Panc1 (cell line): ENCODE data around the gene FBLN2. TPM values are rescaled to one million over a fixed set of nuclear protein-coding genes. Genes with fewer than 3 reads are reported as not detected.

Experiments used
- ATAC-seq: fragments of 200-7000 bp; cut with Tn5 transposase; 2 replicates; pipeline ENCODE4 v1.9.1; 2020; ENCODE audit warnings: mild to moderate bottlenecking, moderate library complexity
- BruUV-seq: library from RNA; stranded (reverse); fragments of 400-500 nt; replicated peaks from 2 replicates; lab custom pipeline; 2021; lab: Mats Ljungman, UMichigan
- CTCF ChIA-PET: fragments of 300-600 bp; sonication (Branson Sonifier 250); formaldehyde crosslinking; loops from one replicate; lab custom pipeline; 2022; ENCODE audit warnings: antibody characterized with exemption; lab: Charles Lee
- POLR2A ChIA-PET: fragments of 300-600 bp; sonication (Branson Sonifier 250); formaldehyde crosslinking; loops from one replicate; lab custom pipeline; 2022; ENCODE audit warnings: antibody characterized with exemption; lab: Charles Lee
- DNase-seq: peaks from one replicate; pipeline ENCODE4 v3.0.0-alpha.2; 2010; ENCODE audit warnings: low read depth, low spot score
- H3K27ac ChIP-seq: 2 replicates; pipeline ENCODE4 v1.5.1; 2011; ENCODE audit warnings: mild to moderate bottlenecking, low read length, inconsistent platforms
- H3K27me3 ChIP-seq: fragments of 200-500 bp; sonication (Bioruptor generic); 2 replicates; pipeline ENCODE4 v1.6.0; 2014; ENCODE audit warnings: low read length, inconsistent platforms; ENCODE audit not compliant: control insufficient read depth, insufficient read depth
- H3K36me3 ChIP-seq: fragments of 200-500 bp; sonication (Bioruptor generic); 2 replicates; pipeline ENCODE4 v1.5.1; 2014; ENCODE audit warnings: inconsistent platforms, mild to moderate bottlenecking, low read length, moderate library complexity; ENCODE audit not compliant: control insufficient read depth, insufficient read depth
- H3K4me1 ChIP-seq: 2 replicates; pipeline ENCODE4 v1.5.1; 2011; ENCODE audit warnings: inconsistent platforms, mild to moderate bottlenecking, low read length, moderate library complexity; ENCODE audit not compliant: control insufficient read depth, insufficient read depth
- H3K4me3 ChIP-seq, 2 experiments: 2 replicates each; pipeline ENCODE4 v1.5.1; 2011 to 2012; ENCODE audit warnings: low read depth in 2 of 2, low read length in 2 of 2, mild to moderate bottlenecking in 2 of 2, inconsistent platforms in 1 of 2, moderate library complexity in 1 of 2
- H3K9me3 ChIP-seq: fragments of 200-500 bp; sonication (Bioruptor generic); 2 replicates; pipeline ENCODE4 v1.5.1; 2014; ENCODE audit warnings: low read depth, mild to moderate bottlenecking, inconsistent platforms, low read length, moderate library complexity; ENCODE audit not compliant: control insufficient read depth, insufficient read depth
- POLR2AphosphoS5 ChIP-seq: IDR thresholded peaks from 2 replicates; pipeline ENCODE4 v1.6.1; 2012; ENCODE audit warnings: mild to moderate bottlenecking, low read depth, low read length, moderate library complexity
- SIN3A ChIP-seq: IDR thresholded peaks from 2 replicates; pipeline ENCODE4 v1.6.1; 2012; ENCODE audit warnings: low read depth, mild to moderate bottlenecking, low read length, moderate library complexity, borderline replicate concordance; ENCODE audit not compliant: insufficient read depth
- in situ Hi-C: cut with HindIII; loops from 2 replicates; pipeline ENCODE4 v1.10.0; 2016; ENCODE audit warnings: low sequenced_read_pairs, low pct_unique_long_range_greater_than_20kb
- intact Hi-C: fragments of 100-400 bp; cut with micrococcal nuclease; formaldehyde crosslinking; loops from one replicate; pipeline ENCODE4 v1.10.0; 2022; ENCODE audit not compliant: unreplicated experiment
- total RNA-seq: library from RNA; stranded (reverse); gene quantifications from one replicate; pipeline ENCODE4 v1.2.1, GENCODE V29; 2021; ENCODE audit not compliant: unreplicated experiment
- TF ChIP-seq, protein P1 (sequence below): fragments of 450-650 bp; IDR thresholded peaks from 2 replicates; pipeline ENCODE4 v1.5.1; 2017; ENCODE audit warnings: mild to moderate bottlenecking
- TF ChIP-seq, protein P2 (sequence below), 2 experiments: IDR thresholded peaks; 2 replicates each; pipeline ENCODE4 v1.6.1; 2011 to 2012; ENCODE audit warnings: low read depth in 2 of 2, control low read depth in 1 of 2, low read length in 1 of 2, mild to moderate bottlenecking in 1 of 2, moderate library complexity in 1 of 2; ENCODE audit not compliant: insufficient read depth in 1 of 2

Gene FBLN2
- total RNA-seq, 1 experiment from 2014 or later = 0.44 TPM

- no peak overlapping the region for H3K4me3 ChIP-seq
- no TSS peak for BruUV-seq
- CTCF ChIA-PET = no interaction called here
- intact Hi-C loops (no loop called here), in situ Hi-C loops (no loop called here)
- POLR2A ChIA-PET = no interaction called here
- TF ChIP-seq, protein P1, sequence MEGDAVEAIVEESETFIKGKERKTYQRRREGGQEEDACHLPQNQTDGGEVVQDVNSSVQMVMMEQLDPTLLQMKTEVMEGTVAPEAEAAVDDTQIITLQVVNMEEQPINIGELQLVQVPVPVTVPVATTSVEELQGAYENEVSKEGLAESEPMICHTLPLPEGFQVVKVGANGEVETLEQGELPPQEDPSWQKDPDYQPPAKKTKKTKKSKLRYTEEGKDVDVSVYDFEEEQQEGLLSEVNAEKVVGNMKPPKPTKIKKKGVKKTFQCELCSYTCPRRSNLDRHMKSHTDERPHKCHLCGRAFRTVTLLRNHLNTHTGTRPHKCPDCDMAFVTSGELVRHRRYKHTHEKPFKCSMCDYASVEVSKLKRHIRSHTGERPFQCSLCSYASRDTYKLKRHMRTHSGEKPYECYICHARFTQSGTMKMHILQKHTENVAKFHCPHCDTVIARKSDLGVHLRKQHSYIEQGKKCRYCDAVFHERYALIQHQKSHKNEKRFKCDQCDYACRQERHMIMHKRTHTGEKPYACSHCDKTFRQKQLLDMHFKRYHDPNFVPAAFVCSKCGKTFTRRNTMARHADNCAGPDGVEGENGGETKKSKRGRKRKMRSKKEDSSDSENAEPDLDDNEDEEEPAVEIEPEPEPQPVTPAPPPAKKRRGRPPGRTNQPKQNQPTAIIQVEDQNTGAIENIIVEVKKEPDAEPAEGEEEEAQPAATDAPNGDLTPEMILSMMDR = no peak
- TF ChIP-seq, protein P2, sequence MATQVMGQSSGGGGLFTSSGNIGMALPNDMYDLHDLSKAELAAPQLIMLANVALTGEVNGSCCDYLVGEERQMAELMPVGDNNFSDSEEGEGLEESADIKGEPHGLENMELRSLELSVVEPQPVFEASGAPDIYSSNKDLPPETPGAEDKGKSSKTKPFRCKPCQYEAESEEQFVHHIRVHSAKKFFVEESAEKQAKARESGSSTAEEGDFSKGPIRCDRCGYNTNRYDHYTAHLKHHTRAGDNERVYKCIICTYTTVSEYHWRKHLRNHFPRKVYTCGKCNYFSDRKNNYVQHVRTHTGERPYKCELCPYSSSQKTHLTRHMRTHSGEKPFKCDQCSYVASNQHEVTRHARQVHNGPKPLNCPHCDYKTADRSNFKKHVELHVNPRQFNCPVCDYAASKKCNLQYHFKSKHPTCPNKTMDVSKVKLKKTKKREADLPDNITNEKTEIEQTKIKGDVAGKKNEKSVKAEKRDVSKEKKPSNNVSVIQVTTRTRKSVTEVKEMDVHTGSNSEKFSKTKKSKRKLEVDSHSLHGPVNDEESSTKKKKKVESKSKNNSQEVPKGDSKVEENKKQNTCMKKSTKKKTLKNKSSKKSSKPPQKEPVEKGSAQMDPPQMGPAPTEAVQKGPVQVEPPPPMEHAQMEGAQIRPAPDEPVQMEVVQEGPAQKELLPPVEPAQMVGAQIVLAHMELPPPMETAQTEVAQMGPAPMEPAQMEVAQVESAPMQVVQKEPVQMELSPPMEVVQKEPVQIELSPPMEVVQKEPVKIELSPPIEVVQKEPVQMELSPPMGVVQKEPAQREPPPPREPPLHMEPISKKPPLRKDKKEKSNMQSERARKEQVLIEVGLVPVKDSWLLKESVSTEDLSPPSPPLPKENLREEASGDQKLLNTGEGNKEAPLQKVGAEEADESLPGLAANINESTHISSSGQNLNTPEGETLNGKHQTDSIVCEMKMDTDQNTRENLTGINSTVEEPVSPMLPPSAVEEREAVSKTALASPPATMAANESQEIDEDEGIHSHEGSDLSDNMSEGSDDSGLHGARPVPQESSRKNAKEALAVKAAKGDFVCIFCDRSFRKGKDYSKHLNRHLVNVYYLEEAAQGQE (IDR thresholded peaks at IDR 0.05; ENCODE audit: insufficient read depth in 1 of 2, low read depth in 2 of 2, low read length in 1 of 2) = no peak
- no peak for TF ChIP-seq POLR2AphosphoS5
- no peak for DNase-seq
- no peaks in the 10 kb centered on the region for H3K9me3 ChIP-seq
- no peak for ATAC-seq
- no peak overlapping the region for H3K27ac ChIP-seq
- peaks cover 7% of the 10 kb centered on the region for H3K4me1 ChIP-seq
- no peaks in the 10 kb centered on the region for H3K27me3 ChIP-seq
- H3K36me3 ChIP-seq = no peaks in the 10 kb centered on the region
Observed at GRCh38 chr3:13509816-13510192, 39.1 kb upstream of the FBLN2 start.

DNA sequence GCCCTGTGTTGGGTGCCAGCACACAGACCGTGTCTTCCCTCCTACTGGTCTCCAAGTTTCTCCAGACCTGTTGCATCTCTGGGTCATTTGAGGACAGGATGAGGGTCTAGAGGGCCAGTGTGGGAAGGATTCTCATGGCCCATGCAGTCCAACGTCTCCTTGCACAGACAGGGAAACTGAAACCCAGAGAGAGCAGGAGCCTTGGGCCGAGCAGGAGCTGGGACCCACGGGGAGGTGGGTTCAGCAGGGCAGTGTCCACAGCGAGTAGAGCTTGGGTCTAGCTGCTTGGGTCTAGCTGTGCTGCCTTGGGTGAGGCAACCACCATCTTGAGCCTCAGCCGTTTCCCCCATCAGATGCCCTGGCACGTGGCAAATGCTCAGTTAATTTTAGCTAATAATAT lies 36.5 kb upstream of the FBLN2 start:
- no peak for DNase-seq
- TF ChIP-seq, protein P2 (IDR thresholded peaks at IDR 0.05; ENCODE audit: insufficient read depth in 1 of 2, low read depth in 2 of 2, low read length in 1 of 2) = no peak
- TF ChIP-seq SIN3A = no peak
- no TSS peak for BruUV-seq
- Histone ChIP-seq H3K27ac (no peak overlapping the region), H3K27me3 (no peaks in the 10 kb centered on the region), H3K36me3 (no peaks in the 10 kb centered on the region), H3K4me1 (peaks cover 4% of the 10 kb centered on the region; the same call in 1 of the 2 replicates), H3K4me3 (no peak overlapping the region), H3K9me3 (no peaks in the 10 kb centered on the region)
- no peak for ATAC-seq
- POLR2A ChIA-PET = no interaction called here
- in situ Hi-C loops (no loop called here), intact Hi-C loops (no loop called here)
- CTCF ChIA-PET = no interaction called here
